H1 (cell line): ENCODE data around the gene DGUOK. TPM values are rescaled to one million over a fixed set of nuclear protein-coding genes. Genes with fewer than 3 reads are reported as not detected.

Source experiments
- BACH1 ChIP-seq: IDR thresholded peaks from 2 replicates; pipeline ENCODE4 v1.6.1; 2012; ENCODE audit warnings: low read length, improper control_type of control experiment
- CEBPB ChIP-seq: IDR thresholded peaks from 2 replicates; pipeline ENCODE4 v1.6.1; 2012; ENCODE audit warnings: low read depth, low read length
- CTBP2 ChIP-seq: IDR thresholded peaks from 2 replicates; pipeline ENCODE4 v1.7.0; 2011; ENCODE audit warnings: borderline replicate concordance, mild to moderate bottlenecking, moderate library complexity, mixed read lengths, low read length; ENCODE audit not compliant: insufficient read depth, insufficient read length
- EP300 ChIP-seq, 2 experiments: IDR thresholded peaks; 1 replicate in 1 of 2; 2 replicates in 1 of 2; pipeline ENCODE4 v1.6.1; 2011 to 2012; ENCODE audit warnings: low read depth in 2 of 2, low read length in 2 of 2, mild to moderate bottlenecking in 2 of 2, borderline replicate concordance in 1 of 2, inconsistent platforms in 1 of 2, moderate library complexity in 1 of 2
- KDM1A ChIP-seq: fragments of 200-600, 300-600 bp; sonication (generic); IDR thresholded peaks from 2 replicates; pipeline ENCODE4 v1.7.1; 2016; ENCODE audit warnings: mild to moderate bottlenecking, low read length, borderline replicate concordance
- TBP ChIP-seq: IDR thresholded peaks from 2 replicates; pipeline ENCODE4 v1.6.1; 2011; ENCODE audit warnings: low read depth, low read length, improper control_type of control experiment
- ZNF274 ChIP-seq: IDR thresholded peaks from 2 replicates; pipeline ENCODE4 v1.7.0; 2012; ENCODE audit warnings: low read length, borderline replicate concordance; ENCODE audit errors: extremely low read depth
- polyA plus RNA-seq, 7 experiments: library from polyadenylated mRNA; depleted of rRNA in 3 of 7; stranded (reverse) in 5 of 7; unstranded in 2 of 7; fragments of >200 nt in 5 of 7; fragments of 200-250 nt in 2 of 7; gene quantifications; 1 replicate in 5 of 7; 2 replicates in 1 of 7; 4 replicates in 1 of 7; pipeline versions ENCODE4 v1.2.1 to v1.2.3, GENCODE V29; 2011 to 2013; ENCODE audit warnings: missing spikeins in 2 of 7, mixed read lengths in 2 of 7
- total RNA-seq: library from RNA; stranded (reverse); fragmentation: NEBNext Ultra II Directional; extraction: Animal tissue kit (Norgen Biotek cat#: 25700); gene quantifications from 2 replicates; pipeline ENCODE4 v1.2.1, GENCODE V29; 2021
- TF ChIP-seq, protein P1 (sequence below): fragments of 300-600 bp; sonication (generic); IDR thresholded peaks from 2 replicates; pipeline ENCODE4 v1.7.1; 2012; ENCODE audit warnings: low read length, moderate library complexity, mild to moderate bottlenecking, inconsistent platforms; ENCODE audit not compliant: insufficient replicate concordance

Gene DGUOK
- total and polyA plus RNA-seq, 2 of the 8 experiments (the other 6 are each of a cell fraction or from before 2014, with no cell fraction given): 110 to 168 TPM

DNA sequence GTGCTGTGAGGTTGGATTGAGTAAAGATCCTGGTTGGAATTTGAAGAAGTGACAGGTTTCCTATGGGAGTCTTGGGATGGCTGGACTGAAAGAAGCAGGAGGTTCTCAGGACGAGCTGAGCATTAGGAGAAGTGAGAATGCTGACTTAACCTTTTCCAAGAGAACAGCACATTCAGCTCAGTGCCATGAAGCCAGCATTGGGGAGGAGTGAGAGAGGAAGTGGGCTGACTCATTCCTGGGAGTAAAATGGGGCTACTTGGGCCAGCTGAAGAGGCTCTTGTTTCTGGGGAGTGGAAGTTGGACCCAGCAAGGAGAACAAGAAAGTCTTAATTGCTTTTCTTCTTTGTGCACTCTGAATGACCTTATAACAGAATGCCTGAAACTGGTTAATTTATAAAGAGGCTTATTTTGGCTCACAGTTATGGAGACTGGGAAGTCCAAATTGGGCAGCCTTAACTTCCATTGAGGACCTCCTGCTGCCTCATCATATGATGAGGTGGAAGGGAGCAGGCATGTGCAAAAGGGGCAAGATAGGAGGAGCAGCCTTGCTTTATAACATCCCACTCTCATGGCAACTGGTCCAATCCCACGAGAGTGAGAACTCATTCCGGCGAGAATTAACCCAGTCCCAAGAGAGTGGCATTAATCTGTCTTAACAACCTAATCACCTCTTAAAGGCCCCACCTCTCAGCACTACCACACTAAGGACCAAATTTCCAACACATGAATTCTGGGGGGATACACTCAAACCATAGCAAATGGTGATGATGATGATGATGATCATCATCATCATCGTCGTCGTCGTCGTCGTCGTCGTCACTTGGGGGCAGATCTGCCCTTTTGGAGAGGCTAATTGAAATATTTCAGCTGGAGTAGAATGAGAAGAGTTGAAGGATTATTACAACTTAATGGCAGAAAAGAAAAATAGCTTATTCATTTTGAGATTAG, 26.1 kb downstream of the DGUOK start (continued):
- TF ChIP-seq, protein P1, sequence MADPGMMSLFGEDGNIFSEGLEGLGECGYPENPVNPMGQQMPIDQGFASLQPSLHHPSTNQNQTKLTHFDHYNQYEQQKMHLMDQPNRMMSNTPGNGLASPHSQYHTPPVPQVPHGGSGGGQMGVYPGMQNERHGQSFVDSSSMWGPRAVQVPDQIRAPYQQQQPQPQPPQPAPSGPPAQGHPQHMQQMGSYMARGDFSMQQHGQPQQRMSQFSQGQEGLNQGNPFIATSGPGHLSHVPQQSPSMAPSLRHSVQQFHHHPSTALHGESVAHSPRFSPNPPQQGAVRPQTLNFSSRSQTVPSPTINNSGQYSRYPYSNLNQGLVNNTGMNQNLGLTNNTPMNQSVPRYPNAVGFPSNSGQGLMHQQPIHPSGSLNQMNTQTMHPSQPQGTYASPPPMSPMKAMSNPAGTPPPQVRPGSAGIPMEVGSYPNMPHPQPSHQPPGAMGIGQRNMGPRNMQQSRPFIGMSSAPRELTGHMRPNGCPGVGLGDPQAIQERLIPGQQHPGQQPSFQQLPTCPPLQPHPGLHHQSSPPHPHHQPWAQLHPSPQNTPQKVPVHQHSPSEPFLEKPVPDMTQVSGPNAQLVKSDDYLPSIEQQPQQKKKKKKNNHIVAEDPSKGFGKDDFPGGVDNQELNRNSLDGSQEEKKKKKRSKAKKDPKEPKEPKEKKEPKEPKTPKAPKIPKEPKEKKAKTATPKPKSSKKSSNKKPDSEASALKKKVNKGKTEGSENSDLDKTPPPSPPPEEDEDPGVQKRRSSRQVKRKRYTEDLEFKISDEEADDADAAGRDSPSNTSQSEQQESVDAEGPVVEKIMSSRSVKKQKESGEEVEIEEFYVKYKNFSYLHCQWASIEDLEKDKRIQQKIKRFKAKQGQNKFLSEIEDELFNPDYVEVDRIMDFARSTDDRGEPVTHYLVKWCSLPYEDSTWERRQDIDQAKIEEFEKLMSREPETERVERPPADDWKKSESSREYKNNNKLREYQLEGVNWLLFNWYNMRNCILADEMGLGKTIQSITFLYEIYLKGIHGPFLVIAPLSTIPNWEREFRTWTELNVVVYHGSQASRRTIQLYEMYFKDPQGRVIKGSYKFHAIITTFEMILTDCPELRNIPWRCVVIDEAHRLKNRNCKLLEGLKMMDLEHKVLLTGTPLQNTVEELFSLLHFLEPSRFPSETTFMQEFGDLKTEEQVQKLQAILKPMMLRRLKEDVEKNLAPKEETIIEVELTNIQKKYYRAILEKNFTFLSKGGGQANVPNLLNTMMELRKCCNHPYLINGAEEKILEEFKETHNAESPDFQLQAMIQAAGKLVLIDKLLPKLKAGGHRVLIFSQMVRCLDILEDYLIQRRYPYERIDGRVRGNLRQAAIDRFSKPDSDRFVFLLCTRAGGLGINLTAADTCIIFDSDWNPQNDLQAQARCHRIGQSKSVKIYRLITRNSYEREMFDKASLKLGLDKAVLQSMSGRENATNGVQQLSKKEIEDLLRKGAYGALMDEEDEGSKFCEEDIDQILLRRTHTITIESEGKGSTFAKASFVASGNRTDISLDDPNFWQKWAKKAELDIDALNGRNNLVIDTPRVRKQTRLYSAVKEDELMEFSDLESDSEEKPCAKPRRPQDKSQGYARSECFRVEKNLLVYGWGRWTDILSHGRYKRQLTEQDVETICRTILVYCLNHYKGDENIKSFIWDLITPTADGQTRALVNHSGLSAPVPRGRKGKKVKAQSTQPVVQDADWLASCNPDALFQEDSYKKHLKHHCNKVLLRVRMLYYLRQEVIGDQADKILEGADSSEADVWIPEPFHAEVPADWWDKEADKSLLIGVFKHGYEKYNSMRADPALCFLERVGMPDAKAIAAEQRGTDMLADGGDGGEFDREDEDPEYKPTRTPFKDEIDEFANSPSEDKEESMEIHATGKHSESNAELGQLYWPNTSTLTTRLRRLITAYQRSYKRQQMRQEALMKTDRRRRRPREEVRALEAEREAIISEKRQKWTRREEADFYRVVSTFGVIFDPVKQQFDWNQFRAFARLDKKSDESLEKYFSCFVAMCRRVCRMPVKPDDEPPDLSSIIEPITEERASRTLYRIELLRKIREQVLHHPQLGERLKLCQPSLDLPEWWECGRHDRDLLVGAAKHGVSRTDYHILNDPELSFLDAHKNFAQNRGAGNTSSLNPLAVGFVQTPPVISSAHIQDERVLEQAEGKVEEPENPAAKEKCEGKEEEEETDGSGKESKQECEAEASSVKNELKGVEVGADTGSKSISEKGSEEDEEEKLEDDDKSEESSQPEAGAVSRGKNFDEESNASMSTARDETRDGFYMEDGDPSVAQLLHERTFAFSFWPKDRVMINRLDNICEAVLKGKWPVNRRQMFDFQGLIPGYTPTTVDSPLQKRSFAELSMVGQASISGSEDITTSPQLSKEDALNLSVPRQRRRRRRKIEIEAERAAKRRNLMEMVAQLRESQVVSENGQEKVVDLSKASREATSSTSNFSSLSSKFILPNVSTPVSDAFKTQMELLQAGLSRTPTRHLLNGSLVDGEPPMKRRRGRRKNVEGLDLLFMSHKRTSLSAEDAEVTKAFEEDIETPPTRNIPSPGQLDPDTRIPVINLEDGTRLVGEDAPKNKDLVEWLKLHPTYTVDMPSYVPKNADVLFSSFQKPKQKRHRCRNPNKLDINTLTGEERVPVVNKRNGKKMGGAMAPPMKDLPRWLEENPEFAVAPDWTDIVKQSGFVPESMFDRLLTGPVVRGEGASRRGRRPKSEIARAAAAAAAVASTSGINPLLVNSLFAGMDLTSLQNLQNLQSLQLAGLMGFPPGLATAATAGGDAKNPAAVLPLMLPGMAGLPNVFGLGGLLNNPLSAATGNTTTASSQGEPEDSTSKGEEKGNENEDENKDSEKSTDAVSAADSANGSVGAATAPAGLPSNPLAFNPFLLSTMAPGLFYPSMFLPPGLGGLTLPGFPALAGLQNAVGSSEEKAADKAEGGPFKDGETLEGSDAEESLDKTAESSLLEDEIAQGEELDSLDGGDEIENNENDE: no peak
- no peak for TF ChIP-seq KDM1A
- TF ChIP-seq TBP: no peak
- no peak for TF ChIP-seq ZNF274
- no peak for TF ChIP-seq BACH1
- TF ChIP-seq EP300 (IDR thresholded peaks at IDR 0.05; ENCODE audit: borderline replicate concordance in 1 of 2, low read depth in 2 of 2, low read length in 2 of 2): no peak
- TF ChIP-seq CTBP2: no peak
- no peak for TF ChIP-seq CEBPB
